ENCODE measurements around the gene SPATA31A3. TPM values are rescaled to one million over a fixed set of nuclear protein-coding genes. Genes with fewer than 3 reads are reported as not detected.
"Not testable (repeated sequence)": the region's sequence is repeated elsewhere in the genome, so short reads cannot be mapped to it uniquely, and the experiment has no call there.

SPATA31A3 gene

DNA sequence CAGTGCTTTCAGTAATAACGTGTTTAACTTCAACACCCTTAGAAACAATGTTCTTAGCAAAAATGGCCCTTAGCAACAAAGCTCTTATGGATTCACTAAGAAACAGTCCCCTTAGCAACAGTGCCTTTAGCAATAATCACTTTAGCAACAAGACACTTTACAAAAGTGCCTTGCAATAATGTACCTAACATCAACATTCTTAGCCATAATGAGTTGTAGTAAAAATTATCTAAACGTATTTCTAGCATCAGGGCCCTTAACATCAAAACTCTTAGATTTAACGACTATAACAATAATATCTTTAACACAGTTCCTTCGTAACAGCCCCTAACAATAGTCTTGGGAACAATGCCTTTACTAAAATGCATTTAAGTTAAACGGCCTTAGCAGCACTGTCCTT, 54.0 kb downstream of the SPATA31A3 start:
- H2BK120ac ChIP-seq (ENCODE audit: low read depth, low read length); H3K4me3 ChIP-seq (ENCODE audit: insufficient read depth in 1 of 2, low read depth in 1 of 2, low read length in 2 of 2); H3K23ac ChIP-seq (ENCODE audit: low read length in 2 of 2); H2AK5ac ChIP-seq (ENCODE audit: low read length, severe bottlenecking); H4K8ac ChIP-seq (ENCODE audit: low read length); H2AFZ ChIP-seq (ENCODE audit: low read depth, low read length); H2BK5ac ChIP-seq (ENCODE audit: low read depth, low read length, poor library complexity, severe bottlenecking); H3K4ac ChIP-seq (ENCODE audit: low read depth in 1 of 2, low read length in 2 of 2); H3K27ac ChIP-seq (ENCODE audit: low read length, poor library complexity, severe bottlenecking); H2BK15ac ChIP-seq (ENCODE audit: low read depth, poor library complexity, severe bottlenecking); H3K79me1 ChIP-seq (replicated peaks; ENCODE audit: low read length, poor library complexity, severe bottlenecking); H3K36me3 ChIP-seq (ENCODE audit: control insufficient read depth in 1 of 2, insufficient read depth in 2 of 2, low read depth in 1 of 2, low read length in 2 of 2); H3K4me2 ChIP-seq (ENCODE audit: low read length, poor library complexity, severe bottlenecking); H2BK12ac ChIP-seq (ENCODE audit: low read length in 2 of 2); H3K9me3 ChIP-seq (ENCODE audit: control insufficient read depth, low read length); H4K91ac ChIP-seq (ENCODE audit: low read length); H3K27me3 ChIP-seq (ENCODE audit: control insufficient read depth in 1 of 2, insufficient read depth in 1 of 2, low read length in 2 of 2); H3K18ac ChIP-seq (ENCODE audit: low read depth in 1 of 2, low read length in 2 of 2); H3K14ac ChIP-seq (ENCODE audit: low read length in 2 of 2); DNase-seq; H3K4me1 ChIP-seq (ENCODE audit: control insufficient read depth, insufficient read depth, low read depth, low read length); H3K9ac ChIP-seq (ENCODE audit: low read length): not testable (repeated sequence)
- 86% methylated on average over 4 of the region's 5 CpGs for WGBS

DNA sequence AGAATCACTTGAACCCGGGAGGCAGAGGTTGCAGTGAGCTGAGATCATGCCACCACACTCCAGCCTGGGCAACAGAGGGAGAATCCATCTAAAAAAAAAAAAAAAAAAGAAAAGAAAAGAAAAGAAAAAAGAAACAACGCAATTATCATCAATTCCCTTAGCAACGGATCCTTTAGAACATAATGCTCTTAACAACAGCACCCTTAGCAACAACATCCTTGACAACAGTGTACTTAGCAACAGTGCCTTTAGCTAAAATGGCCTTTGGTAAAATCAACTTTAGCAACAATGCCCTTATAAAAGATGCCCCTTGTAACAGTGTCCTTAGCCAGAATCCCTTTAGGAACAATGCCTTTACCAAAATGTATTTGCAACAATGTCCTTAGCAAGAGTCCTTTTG, 54.7 kb downstream of the SPATA31A3 start:
- H4K91ac ChIP-seq (ENCODE audit: low read length); DNase-seq; H2BK15ac ChIP-seq (ENCODE audit: low read depth, poor library complexity, severe bottlenecking); H3K79me1 ChIP-seq (replicated peaks; ENCODE audit: low read length, poor library complexity, severe bottlenecking); H3K4me3 ChIP-seq (ENCODE audit: insufficient read depth in 1 of 2, low read depth in 1 of 2, low read length in 2 of 2); H3K4me2 ChIP-seq (ENCODE audit: low read length, poor library complexity, severe bottlenecking); H3K4me1 ChIP-seq (ENCODE audit: control insufficient read depth, insufficient read depth, low read depth, low read length); H2AFZ ChIP-seq (ENCODE audit: low read depth, low read length); H2AK5ac ChIP-seq (ENCODE audit: low read length, severe bottlenecking); H3K27me3 ChIP-seq (ENCODE audit: control insufficient read depth in 1 of 2, insufficient read depth in 1 of 2, low read length in 2 of 2); H3K27ac ChIP-seq (ENCODE audit: low read length, poor library complexity, severe bottlenecking); H2BK5ac ChIP-seq (ENCODE audit: low read depth, low read length, poor library complexity, severe bottlenecking); H3K18ac ChIP-seq (ENCODE audit: low read depth in 1 of 2, low read length in 2 of 2); H4K8ac ChIP-seq (ENCODE audit: low read length); H2BK12ac ChIP-seq (ENCODE audit: low read length in 2 of 2); H3K23ac ChIP-seq (ENCODE audit: low read length in 2 of 2); H3K9ac ChIP-seq (ENCODE audit: low read length); H2BK120ac ChIP-seq (ENCODE audit: low read depth, low read length); H3K4ac ChIP-seq (ENCODE audit: low read depth in 1 of 2, low read length in 2 of 2); H3K9me3 ChIP-seq (ENCODE audit: control insufficient read depth, low read length); H3K36me3 ChIP-seq (ENCODE audit: control insufficient read depth in 1 of 2, insufficient read depth in 2 of 2, low read depth in 1 of 2, low read length in 2 of 2); H3K14ac ChIP-seq (ENCODE audit: low read length in 2 of 2): not testable (repeated sequence)
- no CpG with 5 or more reads among the region's 3 CpGs for WGBS

Small RNA genes lying within 50 kb of the gene (small RNA-seq; reads per million reads assigned to genes)
- not detected for gene AL353770.1 (ENCODE audit: low read depth)
- not detected for gene AL353770.2 (ENCODE audit: low read depth)

All from mesenchymal stem cell (in vitro differentiated cells and primary cell).